ENCODE measurements around the gene CRY2. TPM values are rescaled to one million over a fixed set of nuclear protein-coding genes. Genes with fewer than 3 reads are reported as not detected.

The CRY2 gene
- total and polyA plus RNA-seq, 2 of the 13 experiments (the other 11 are each of a cell fraction or from before 2014, with no cell fraction given) = 10.1 to 12.2 TPM

DNA sequence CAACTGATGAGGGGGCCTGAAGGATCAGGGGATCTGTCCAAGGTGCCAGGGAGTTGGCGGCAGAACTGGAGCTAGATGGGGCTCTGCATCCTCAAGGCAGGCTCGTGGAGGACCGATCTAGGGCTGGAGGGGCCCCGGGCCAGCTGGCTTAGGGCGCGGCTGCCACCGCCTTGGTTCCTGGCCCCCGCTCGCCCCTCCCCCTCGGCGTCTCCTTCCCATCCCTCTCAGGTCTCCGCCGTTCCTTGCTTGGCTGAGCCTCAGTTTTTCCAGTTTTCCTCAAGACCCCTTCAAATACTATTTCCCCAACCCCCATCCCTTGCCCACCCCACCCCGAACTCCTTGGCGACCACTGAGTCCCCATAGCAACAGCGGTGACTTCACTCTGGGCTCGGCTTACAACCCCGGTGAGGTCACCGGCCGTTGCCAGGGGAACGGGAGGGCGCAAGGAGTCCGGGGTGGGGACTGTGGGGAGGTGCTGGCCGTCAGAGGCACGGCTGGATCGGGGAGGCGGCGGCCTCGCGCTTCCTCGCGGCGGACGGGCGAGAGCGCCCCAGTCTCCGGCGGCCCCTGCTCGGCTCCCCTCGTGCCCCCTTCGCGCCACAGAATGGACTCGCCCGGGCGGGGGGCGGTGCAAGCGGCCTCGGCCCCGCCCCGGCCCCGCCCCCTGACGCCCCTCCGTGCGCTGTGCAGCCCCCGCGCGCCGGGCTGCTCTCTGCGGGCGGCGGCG, 52.3 kb downstream of the CRY2 start (continued):
- TF ChIP-seq EHMT2 (IDR thresholded peaks at IDR 0.05; ENCODE audit: borderline replicate concordance, low read depth, low read length) = no peak; the same call in 1 of the 2 replicates
- TF ChIP-seq, protein P1, sequence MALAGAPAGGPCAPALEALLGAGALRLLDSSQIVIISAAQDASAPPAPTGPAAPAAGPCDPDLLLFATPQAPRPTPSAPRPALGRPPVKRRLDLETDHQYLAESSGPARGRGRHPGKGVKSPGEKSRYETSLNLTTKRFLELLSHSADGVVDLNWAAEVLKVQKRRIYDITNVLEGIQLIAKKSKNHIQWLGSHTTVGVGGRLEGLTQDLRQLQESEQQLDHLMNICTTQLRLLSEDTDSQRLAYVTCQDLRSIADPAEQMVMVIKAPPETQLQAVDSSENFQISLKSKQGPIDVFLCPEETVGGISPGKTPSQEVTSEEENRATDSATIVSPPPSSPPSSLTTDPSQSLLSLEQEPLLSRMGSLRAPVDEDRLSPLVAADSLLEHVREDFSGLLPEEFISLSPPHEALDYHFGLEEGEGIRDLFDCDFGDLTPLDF (CRISPR knock-in tag; IDR thresholded peaks at IDR 0.05) = no peak; the same call in 1 of the 2 replicates
- no peak for TF ChIP-seq AGO2 (optimal IDR thresholded peaks at IDR 0.05; ENCODE audit: low read depth, low read length)
- no peak for TF ChIP-seq TCF7L2 (IDR thresholded peaks at IDR 0.05; ENCODE audit: low read depth, low read length)
- TF ChIP-seq, protein P2, sequence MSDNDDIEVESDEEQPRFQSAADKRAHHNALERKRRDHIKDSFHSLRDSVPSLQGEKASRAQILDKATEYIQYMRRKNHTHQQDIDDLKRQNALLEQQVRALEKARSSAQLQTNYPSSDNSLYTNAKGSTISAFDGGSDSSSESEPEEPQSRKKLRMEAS (IDR thresholded peaks at IDR 0.05) = peak; percentile 22; the same call in 1 of the 2 replicates
- TF ChIP-seq, protein P3, sequence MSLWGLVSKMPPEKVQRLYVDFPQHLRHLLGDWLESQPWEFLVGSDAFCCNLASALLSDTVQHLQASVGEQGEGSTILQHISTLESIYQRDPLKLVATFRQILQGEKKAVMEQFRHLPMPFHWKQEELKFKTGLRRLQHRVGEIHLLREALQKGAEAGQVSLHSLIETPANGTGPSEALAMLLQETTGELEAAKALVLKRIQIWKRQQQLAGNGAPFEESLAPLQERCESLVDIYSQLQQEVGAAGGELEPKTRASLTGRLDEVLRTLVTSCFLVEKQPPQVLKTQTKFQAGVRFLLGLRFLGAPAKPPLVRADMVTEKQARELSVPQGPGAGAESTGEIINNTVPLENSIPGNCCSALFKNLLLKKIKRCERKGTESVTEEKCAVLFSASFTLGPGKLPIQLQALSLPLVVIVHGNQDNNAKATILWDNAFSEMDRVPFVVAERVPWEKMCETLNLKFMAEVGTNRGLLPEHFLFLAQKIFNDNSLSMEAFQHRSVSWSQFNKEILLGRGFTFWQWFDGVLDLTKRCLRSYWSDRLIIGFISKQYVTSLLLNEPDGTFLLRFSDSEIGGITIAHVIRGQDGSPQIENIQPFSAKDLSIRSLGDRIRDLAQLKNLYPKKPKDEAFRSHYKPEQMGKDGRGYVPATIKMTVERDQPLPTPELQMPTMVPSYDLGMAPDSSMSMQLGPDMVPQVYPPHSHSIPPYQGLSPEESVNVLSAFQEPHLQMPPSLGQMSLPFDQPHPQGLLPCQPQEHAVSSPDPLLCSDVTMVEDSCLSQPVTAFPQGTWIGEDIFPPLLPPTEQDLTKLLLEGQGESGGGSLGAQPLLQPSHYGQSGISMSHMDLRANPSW (CRISPR knock-in tag; IDR thresholded peaks at IDR 0.05; ENCODE audit: borderline replicate concordance) = no peak
- TF ChIP-seq, protein P4, sequence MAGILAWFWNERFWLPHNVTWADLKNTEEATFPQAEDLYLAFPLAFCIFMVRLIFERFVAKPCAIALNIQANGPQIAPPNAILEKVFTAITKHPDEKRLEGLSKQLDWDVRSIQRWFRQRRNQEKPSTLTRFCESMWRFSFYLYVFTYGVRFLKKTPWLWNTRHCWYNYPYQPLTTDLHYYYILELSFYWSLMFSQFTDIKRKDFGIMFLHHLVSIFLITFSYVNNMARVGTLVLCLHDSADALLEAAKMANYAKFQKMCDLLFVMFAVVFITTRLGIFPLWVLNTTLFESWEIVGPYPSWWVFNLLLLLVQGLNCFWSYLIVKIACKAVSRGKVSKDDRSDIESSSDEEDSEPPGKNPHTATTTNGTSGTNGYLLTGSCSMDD (CRISPR knock-in tag; IDR thresholded peaks at IDR 0.05) = no peak
- TF ChIP-seq, protein P5, sequence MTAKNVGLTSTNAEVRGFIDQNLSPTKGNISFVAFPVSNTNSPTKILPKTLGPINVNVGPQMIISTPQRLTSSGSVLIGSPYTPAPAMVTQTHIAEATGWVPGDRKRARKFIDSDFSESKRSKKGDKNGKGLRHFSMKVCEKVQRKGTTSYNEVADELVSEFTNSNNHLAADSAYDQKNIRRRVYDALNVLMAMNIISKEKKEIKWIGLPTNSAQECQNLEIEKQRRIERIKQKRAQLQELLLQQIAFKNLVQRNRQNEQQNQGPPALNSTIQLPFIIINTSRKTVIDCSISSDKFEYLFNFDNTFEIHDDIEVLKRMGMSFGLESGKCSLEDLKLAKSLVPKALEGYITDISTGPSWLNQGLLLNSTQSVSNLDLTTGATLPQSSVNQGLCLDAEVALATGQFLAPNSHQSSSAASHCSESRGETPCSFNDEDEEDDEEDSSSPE (CRISPR knock-in tag; IDR thresholded peaks at IDR 0.05) = no peak
- TF ChIP-seq, protein P6, sequence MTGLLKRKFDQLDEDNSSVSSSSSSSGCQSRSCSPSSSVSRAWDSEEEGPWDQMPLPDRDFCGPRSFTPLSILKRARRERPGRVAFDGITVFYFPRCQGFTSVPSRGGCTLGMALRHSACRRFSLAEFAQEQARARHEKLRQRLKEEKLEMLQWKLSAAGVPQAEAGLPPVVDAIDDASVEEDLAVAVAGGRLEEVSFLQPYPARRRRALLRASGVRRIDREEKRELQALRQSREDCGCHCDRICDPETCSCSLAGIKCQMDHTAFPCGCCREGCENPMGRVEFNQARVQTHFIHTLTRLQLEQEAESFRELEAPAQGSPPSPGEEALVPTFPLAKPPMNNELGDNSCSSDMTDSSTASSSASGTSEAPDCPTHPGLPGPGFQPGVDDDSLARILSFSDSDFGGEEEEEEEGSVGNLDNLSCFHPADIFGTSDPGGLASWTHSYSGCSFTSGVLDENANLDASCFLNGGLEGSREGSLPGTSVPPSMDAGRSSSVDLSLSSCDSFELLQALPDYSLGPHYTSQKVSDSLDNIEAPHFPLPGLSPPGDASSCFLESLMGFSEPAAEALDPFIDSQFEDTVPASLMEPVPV (CRISPR knock-in tag; IDR thresholded peaks at IDR 0.05) = no peak
- TF ChIP-seq PHF20 (CRISPR knock-in tag; IDR thresholded peaks at IDR 0.05) = no peak
- TF ChIP-seq, protein P7, sequence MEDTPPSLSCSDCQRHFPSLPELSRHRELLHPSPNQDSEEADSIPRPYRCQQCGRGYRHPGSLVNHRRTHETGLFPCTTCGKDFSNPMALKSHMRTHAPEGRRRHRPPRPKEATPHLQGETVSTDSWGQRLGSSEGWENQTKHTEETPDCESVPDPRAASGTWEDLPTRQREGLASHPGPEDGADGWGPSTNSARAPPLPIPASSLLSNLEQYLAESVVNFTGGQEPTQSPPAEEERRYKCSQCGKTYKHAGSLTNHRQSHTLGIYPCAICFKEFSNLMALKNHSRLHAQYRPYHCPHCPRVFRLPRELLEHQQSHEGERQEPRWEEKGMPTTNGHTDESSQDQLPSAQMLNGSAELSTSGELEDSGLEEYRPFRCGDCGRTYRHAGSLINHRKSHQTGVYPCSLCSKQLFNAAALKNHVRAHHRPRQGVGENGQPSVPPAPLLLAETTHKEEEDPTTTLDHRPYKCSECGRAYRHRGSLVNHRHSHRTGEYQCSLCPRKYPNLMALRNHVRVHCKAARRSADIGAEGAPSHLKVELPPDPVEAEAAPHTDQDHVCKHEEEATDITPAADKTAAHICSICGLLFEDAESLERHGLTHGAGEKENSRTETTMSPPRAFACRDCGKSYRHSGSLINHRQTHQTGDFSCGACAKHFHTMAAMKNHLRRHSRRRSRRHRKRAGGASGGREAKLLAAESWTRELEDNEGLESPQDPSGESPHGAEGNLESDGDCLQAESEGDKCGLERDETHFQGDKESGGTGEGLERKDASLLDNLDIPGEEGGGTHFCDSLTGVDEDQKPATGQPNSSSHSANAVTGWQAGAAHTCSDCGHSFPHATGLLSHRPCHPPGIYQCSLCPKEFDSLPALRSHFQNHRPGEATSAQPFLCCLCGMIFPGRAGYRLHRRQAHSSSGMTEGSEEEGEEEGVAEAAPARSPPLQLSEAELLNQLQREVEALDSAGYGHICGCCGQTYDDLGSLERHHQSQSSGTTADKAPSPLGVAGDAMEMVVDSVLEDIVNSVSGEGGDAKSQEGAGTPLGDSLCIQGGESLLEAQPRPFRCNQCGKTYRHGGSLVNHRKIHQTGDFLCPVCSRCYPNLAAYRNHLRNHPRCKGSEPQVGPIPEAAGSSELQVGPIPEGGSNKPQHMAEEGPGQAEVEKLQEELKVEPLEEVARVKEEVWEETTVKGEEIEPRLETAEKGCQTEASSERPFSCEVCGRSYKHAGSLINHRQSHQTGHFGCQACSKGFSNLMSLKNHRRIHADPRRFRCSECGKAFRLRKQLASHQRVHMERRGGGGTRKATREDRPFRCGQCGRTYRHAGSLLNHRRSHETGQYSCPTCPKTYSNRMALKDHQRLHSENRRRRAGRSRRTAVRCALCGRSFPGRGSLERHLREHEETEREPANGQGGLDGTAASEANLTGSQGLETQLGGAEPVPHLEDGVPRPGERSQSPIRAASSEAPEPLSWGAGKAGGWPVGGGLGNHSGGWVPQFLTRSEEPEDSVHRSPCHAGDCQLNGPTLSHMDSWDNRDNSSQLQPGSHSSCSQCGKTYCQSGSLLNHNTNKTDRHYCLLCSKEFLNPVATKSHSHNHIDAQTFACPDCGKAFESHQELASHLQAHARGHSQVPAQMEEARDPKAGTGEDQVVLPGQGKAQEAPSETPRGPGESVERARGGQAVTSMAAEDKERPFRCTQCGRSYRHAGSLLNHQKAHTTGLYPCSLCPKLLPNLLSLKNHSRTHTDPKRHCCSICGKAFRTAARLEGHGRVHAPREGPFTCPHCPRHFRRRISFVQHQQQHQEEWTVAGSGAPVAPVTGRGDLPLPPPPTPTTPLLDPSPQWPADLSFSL (CRISPR knock-in tag; IDR thresholded peaks at IDR 0.05) = no peak
- peak; percentile 88 for TF ChIP-seq BHLHE40 (IDR thresholded peaks at IDR 0.05; ENCODE audit: low read length)
- TF ChIP-seq ZSCAN21 (CRISPR knock-in tag; IDR thresholded peaks at IDR 0.05; ENCODE audit: borderline replicate concordance) = no peak

Measured in HepG2 (cell line).